GM12873 (cell line): Measurements from ENCODE around the gene HEXIM1.

ENCODE experiments used
- CTCF ChIP-seq: IDR thresholded peaks from 2 replicates; pipeline ENCODE4 v1.5.1; 2012; ENCODE audit warnings: low read depth, mild to moderate bottlenecking, moderate library complexity, low read length, control low read depth; ENCODE audit not compliant: insufficient read depth; ENCODE audit errors: missing control alignments

HEXIM1 gene

GRCh38 chr17:45175759-45176115, 27.5 kb downstream of the HEXIM1 start:
- no peak for TF ChIP-seq CTCF

GRCh38 chr17:45177563-45177962, 29.3 kb downstream of the HEXIM1 start:
- TF ChIP-seq CTCF, result no peak

GRCh38 chr17:45184144-45184543, 35.9 kb downstream of the HEXIM1 start:
- no peak for TF ChIP-seq CTCF

- TF ChIP-seq CTCF, result no peak
Measured at GRCh38 chr17:45186801-45187354, 38.6 kb downstream of the HEXIM1 start.

GRCh38 chr17:45189009-45189408, 40.7 kb downstream of the HEXIM1 start:
- TF ChIP-seq CTCF, result no peak

- no peak for TF ChIP-seq CTCF
Measured at GRCh38 chr17:45190503-45191255, 42.4 kb downstream of the HEXIM1 start.

GRCh38 chr17:45195424-45195823, 47.1 kb downstream of the HEXIM1 start:
- TF ChIP-seq CTCF, result no peak
